Measurements from ENCODE around the gene VPS39.

The VPS39 gene

GRCh38 chr15:42190370-42190769 lies 17.7 kb downstream of the VPS39 start:
- Histone ChIP-seq H3K4me1 (peaks cover 0 to 2% (median 0%) of the 10 kb centered on the region in 10 experiments; a peak in 4 of 20 replicates), H4K20me1 (peaks cover 0 to 43% (median 4%) of the 10 kb centered on the region in 11 experiments; a peak in 6 of 22 replicates), H3K36me3 (peaks cover 85 to 98% (median 93%) of the 10 kb centered on the region in 11 experiments), H3K27ac (no peak overlapping the region), H3K27me3 (no peaks in the 10 kb centered on the region), H3K9me3 (replicated peaks in 1 of 11) (peaks cover 0 to 17% (median 16%) of the 10 kb centered on the region in 11 experiments; a peak in 19 of 22 replicates), H3K4me3 (no peak overlapping the region), H3K4me2 (no peak overlapping the region), H3K9ac (no peak overlapping the region)
- TF ChIP-seq Cebpa-rat (IDR thresholded peaks at IDR 0.05) = no peak

GRCh38 chr15:42185801-42186200 lies 22.3 kb downstream of the VPS39 start:
- no peak overlapping the region for H3K4me2 ChIP-seq
- H3K9me3 ChIP-seq (replicated peaks in 1 of 11) = no peaks in the 10 kb centered on the region
- no peaks in the 10 kb centered on the region for H3K27me3 ChIP-seq
- H3K4me1 ChIP-seq = peaks cover 0 to 33% (median 7%) of the 10 kb centered on the region in 10 experiments; a peak in 11 of 20 replicates
- no peak for TF ChIP-seq Cebpa-rat (IDR thresholded peaks at IDR 0.05)
- peaks cover 0 to 33% (median 0%) of the 10 kb centered on the region in 11 experiments; a peak in 5 of 22 replicates for H4K20me1 ChIP-seq
- H3K27ac ChIP-seq = no peak overlapping the region
- H3K36me3 ChIP-seq = peaks cover 88 to 100% (median 97%) of the 10 kb centered on the region in 11 experiments
- H3K4me3 ChIP-seq = no peak overlapping the region
- no peak overlapping the region for H3K9ac ChIP-seq

- no peak overlapping the region for H3K27ac ChIP-seq
- H3K36me3 ChIP-seq = peaks cover 88 to 100% (median 95%) of the 10 kb centered on the region in 11 experiments
- H3K9me3 ChIP-seq (replicated peaks in 1 of 11) = no peaks in the 10 kb centered on the region
Observed at GRCh38 chr15:42184736-42185135, 23.4 kb downstream of the VPS39 start.

GRCh38 chr15:42184296-42184695 lies 23.8 kb downstream of the VPS39 start:
- Histone ChIP-seq H3K9me3 (replicated peaks in 1 of 11) (no peaks in the 10 kb centered on the region), H4K20me1 (peaks cover 0 to 33% (median 0%) of the 10 kb centered on the region in 11 experiments; a peak in 5 of 22 replicates), H3K9ac (no peak overlapping the region), H3K27ac (no peak overlapping the region), H3K36me3 (peaks cover 87 to 100% (median 94%) of the 10 kb centered on the region in 11 experiments), H3K27me3 (no peaks in the 10 kb centered on the region), H3K4me2 (peak overlapping the region in 5 of 11 experiments; percentile 25 to 85 (median 72); a peak in 8 of 22 replicates), H3K4me3 (no peak overlapping the region), H3K4me1 (peaks cover 0 to 33% (median 7%) of the 10 kb centered on the region in 10 experiments; a peak in 11 of 20 replicates)
- TF ChIP-seq Cebpa-rat (IDR thresholded peaks at IDR 0.05) = no peak

More at GRCh38 chr15:42184736-42185135, 23.4 kb downstream of the VPS39 start:
- peaks cover 0 to 33% (median 0%) of the 10 kb centered on the region in 11 experiments; a peak in 5 of 22 replicates for H4K20me1 ChIP-seq
- no peak overlapping the region for H3K9ac ChIP-seq
- no peak for TF ChIP-seq Cebpa-rat (IDR thresholded peaks at IDR 0.05)
- peaks cover 0 to 33% (median 7%) of the 10 kb centered on the region in 10 experiments; a peak in 11 of 20 replicates for H3K4me1 ChIP-seq
- no peak overlapping the region for H3K4me3 ChIP-seq
- peak overlapping the region in 5 of 11 experiments; percentile 25 to 85 (median 72); a peak in 8 of 22 replicates for H3K4me2 ChIP-seq
- H3K27me3 ChIP-seq = no peaks in the 10 kb centered on the region

GRCh38 chr15:42182961-42183360 lies 25.1 kb downstream of the VPS39 start:
- H4K20me1 ChIP-seq = peaks cover 0 to 33% (median 0%) of the 10 kb centered on the region in 11 experiments; a peak in 5 of 22 replicates
- no peaks in the 10 kb centered on the region for H3K27me3 ChIP-seq
- peaks cover 0 to 33% (median 7%) of the 10 kb centered on the region in 10 experiments; a peak in 11 of 20 replicates for H3K4me1 ChIP-seq
- TF ChIP-seq Cebpa-rat (IDR thresholded peaks at IDR 0.05) = no peak
- H3K4me3 ChIP-seq = no peak overlapping the region
- H3K9ac ChIP-seq = no peak overlapping the region
- peak overlapping the region in 3 of 11 experiments; percentile 72 to 85 (median 82); a peak in 6 of 22 replicates for H3K4me2 ChIP-seq
- no peaks in the 10 kb centered on the region for H3K9me3 ChIP-seq (replicated peaks in 1 of 11)
- H3K27ac ChIP-seq = no peak overlapping the region
- H3K36me3 ChIP-seq = peaks cover 85 to 100% (median 93%) of the 10 kb centered on the region in 11 experiments

- H3K4me2 ChIP-seq = peak overlapping the region in 3 of 11 experiments; percentile 72 to 85 (median 82); a peak in 3 of 22 replicates
- no peak overlapping the region for H3K4me3 ChIP-seq
- no peaks in the 10 kb centered on the region for H3K9me3 ChIP-seq (replicated peaks in 1 of 11)
- peaks cover 85 to 100% (median 93%) of the 10 kb centered on the region in 11 experiments for H3K36me3 ChIP-seq
- H3K27me3 ChIP-seq = no peaks in the 10 kb centered on the region
- no peak overlapping the region for H3K9ac ChIP-seq
- H3K4me1 ChIP-seq = peaks cover 0 to 33% (median 7%) of the 10 kb centered on the region in 10 experiments; a peak in 11 of 20 replicates
- H4K20me1 ChIP-seq = peaks cover 0 to 30% (median 0%) of the 10 kb centered on the region in 11 experiments; a peak in 5 of 22 replicates
- TF ChIP-seq Cebpa-rat (IDR thresholded peaks at IDR 0.05) = no peak
- H3K27ac ChIP-seq = no peak overlapping the region
Observed at GRCh38 chr15:42182328-42182886, 25.7 kb downstream of the VPS39 start.

GRCh38 chr15:42178056-42178455 lies 30.0 kb downstream of the VPS39 start:
- Histone ChIP-seq H3K4me2 (no peak overlapping the region), H3K4me3 (no peak overlapping the region), H3K27ac (no peak overlapping the region)

GRCh38 chr15:42175671-42176070 lies 32.4 kb downstream of the VPS39 start:
- no peak overlapping the region for H3K9ac ChIP-seq
- H3K4me2 ChIP-seq = no peak overlapping the region
- H4K20me1 ChIP-seq = no peaks in the 10 kb centered on the region; a peak in 1 of 22 replicates
- TF ChIP-seq Cebpa-rat (IDR thresholded peaks at IDR 0.05) = no peak
- peaks cover 0 to 15% (median 2%) of the 10 kb centered on the region in 10 experiments; a peak in 8 of 20 replicates for H3K4me1 ChIP-seq
- H3K36me3 ChIP-seq = peaks cover 90 to 100% (median 95%) of the 10 kb centered on the region in 11 experiments
- H3K9me3 ChIP-seq (replicated peaks in 1 of 11) = no peaks in the 10 kb centered on the region
- H3K27me3 ChIP-seq = no peaks in the 10 kb centered on the region
- no peak overlapping the region for H3K4me3 ChIP-seq
- no peak overlapping the region for H3K27ac ChIP-seq

More at GRCh38 chr15:42178056-42178455, 30.0 kb downstream of the VPS39 start:
- Histone ChIP-seq H3K9ac (no peak overlapping the region), H3K27me3 (no peaks in the 10 kb centered on the region), H4K20me1 (peaks cover 0 to 9% (median 0%) of the 10 kb centered on the region in 11 experiments; a peak in 3 of 22 replicates), H3K36me3 (peaks cover 86 to 100% (median 95%) of the 10 kb centered on the region in 11 experiments), H3K9me3 (replicated peaks in 1 of 11) (no peaks in the 10 kb centered on the region), H3K4me1 (peaks cover 0 to 8% (median 0%) of the 10 kb centered on the region in 10 experiments; a peak in 7 of 20 replicates)
- no peak for TF ChIP-seq Cebpa-rat (IDR thresholded peaks at IDR 0.05)

GRCh38 chr15:42172475-42172874 lies 35.6 kb downstream of the VPS39 start:
- no peak overlapping the region for H3K9ac ChIP-seq
- H3K9me3 ChIP-seq (replicated peaks in 1 of 11) = no peaks in the 10 kb centered on the region
- no peaks in the 10 kb centered on the region; a peak in 1 of 22 replicates for H4K20me1 ChIP-seq
- no peaks in the 10 kb centered on the region for H3K27me3 ChIP-seq
- H3K4me3 ChIP-seq = no peak overlapping the region
- H3K4me1 ChIP-seq = peaks cover 0 to 22% (median 2%) of the 10 kb centered on the region in 10 experiments; a peak in 9 of 20 replicates
- H3K36me3 ChIP-seq = peaks cover 92 to 100% (median 98%) of the 10 kb centered on the region in 11 experiments
- H3K27ac ChIP-seq = no peak overlapping the region
- H3K4me2 ChIP-seq = no peak overlapping the region
- TF ChIP-seq Cebpa-rat (IDR thresholded peaks at IDR 0.05) = no peak

Measured in BLaER1 treated with 17β-estradiol and CSF1 and Interleukin-3, amounts not matched to agents 10 nM and 100 nM (cell line).